Stimulated activated naive B cell treated with anti-CD40 and anti-IgM and Interleukin-4, amounts not matched to agents 10 μg/mL and 1 μg/mL and 100 μg/mL, for 72 hours (primary cell): ENCODE data around the gene CATSPER1.

ENCODE experiments used
- ATAC-seq, 2 donors: fragments of 150-1000 bp; cut with Tn5 transposase; replicated peaks; 2 replicates each; pipeline ENCODE4 v1.10.0; 2021; ENCODE audit warnings: moderate library complexity in 1 of 2
- DNase-seq: peaks from one replicate; pipeline ENCODE4 v3.0.0; 2021
- H3K27ac Mint-ChIP-seq: one replicate; pipeline ENCODE4 v1.8.0; 2022; ENCODE audit warnings: mild to moderate bottlenecking, mixed read lengths
- H3K27me3 Mint-ChIP-seq, 2 donors: one replicate each; pipeline ENCODE4 v1.8.0; 2022; ENCODE audit warnings: mixed read lengths in 2 of 2
- H3K36me3 Mint-ChIP-seq, 2 donors: one replicate each; pipeline ENCODE4 v1.8.0; 2022; ENCODE audit warnings: mixed read lengths in 2 of 2, mild to moderate bottlenecking in 1 of 2
- H3K4me1 Mint-ChIP-seq, 2 donors: one replicate each; pipeline ENCODE4 v1.8.0; 2022; ENCODE audit warnings: mixed read lengths in 2 of 2, mild to moderate bottlenecking in 1 of 2
- H3K4me3 Mint-ChIP-seq, 2 donors: one replicate each; pipeline ENCODE4 v1.8.0; 2022; ENCODE audit warnings: mild to moderate bottlenecking in 2 of 2, mixed read lengths in 2 of 2, moderate library complexity in 1 of 2
- H3K9me3 Mint-ChIP-seq, 2 donors: one replicate each; pipeline ENCODE4 v1.8.0; 2022; ENCODE audit warnings: mixed read lengths in 2 of 2, mild to moderate bottlenecking in 1 of 2

CATSPER1 gene

DNA sequence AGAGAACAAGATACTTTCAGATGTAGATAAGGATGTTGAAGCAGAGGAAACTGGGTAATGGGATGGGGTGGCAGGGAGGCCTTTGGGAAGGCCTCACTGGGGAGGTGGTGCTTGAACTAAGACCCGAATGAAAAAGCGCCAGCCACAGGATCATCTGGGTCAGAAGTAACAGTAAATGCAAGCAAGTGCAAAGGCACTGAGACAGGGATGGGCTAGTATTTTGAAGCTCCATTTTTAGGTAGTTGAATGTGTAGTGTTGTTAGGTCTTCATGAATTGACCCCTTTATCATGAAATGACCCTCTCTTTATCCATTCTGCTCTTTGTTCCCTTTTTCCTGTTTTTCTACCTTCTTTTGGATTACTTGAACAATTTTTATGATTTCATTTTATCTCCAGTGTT lies 37.6 kb upstream of the CATSPER1 start:
- no peak overlapping the region for H3K4me3 Mint-ChIP-seq
- peak overlapping the region; percentile 42 for H3K27ac Mint-ChIP-seq
- H3K27me3 Mint-ChIP-seq = no peaks in the 10 kb centered on the region
- H3K4me1 Mint-ChIP-seq = peaks cover 41 to 76% of the 10 kb centered on the region in 2 donors
- peaks cover 76 to 88% of the 10 kb centered on the region in 2 donors for H3K36me3 Mint-ChIP-seq
- DNase-seq (no peak), ATAC-seq (no peak)
- H3K9me3 Mint-ChIP-seq = no peaks in the 10 kb centered on the region

DNA sequence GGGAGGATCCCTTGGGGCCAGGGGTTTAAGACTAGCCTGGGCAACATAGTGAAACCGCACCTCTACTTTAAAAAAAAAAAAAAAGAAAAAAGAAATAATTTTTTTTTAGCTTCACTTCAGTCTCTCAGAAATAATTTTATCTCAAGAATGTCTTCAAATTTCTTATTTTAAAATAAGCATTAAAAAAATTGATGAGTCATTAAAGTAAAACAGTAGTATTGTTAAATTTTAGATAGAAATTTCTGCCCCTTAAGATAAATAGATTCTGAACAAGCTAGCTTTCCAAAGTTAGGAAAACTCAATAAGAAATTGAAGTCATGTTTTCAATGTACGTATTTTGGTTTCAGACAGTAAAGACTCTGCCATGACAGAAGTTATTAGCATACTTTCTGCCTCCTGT lies 36.1 kb upstream of the CATSPER1 start:
- peaks cover 30 to 66% of the 10 kb centered on the region in 2 donors for H3K4me1 Mint-ChIP-seq
- no peak overlapping the region for H3K4me3 Mint-ChIP-seq
- H3K36me3 Mint-ChIP-seq = peaks cover 69 to 83% of the 10 kb centered on the region in 2 donors
- no peaks in the 10 kb centered on the region for H3K9me3 Mint-ChIP-seq
- DNase-seq (no peak), ATAC-seq (no peak)
- peak overlapping the region; percentile 39 for H3K27ac Mint-ChIP-seq
- H3K27me3 Mint-ChIP-seq = no peaks in the 10 kb centered on the region

DNA sequence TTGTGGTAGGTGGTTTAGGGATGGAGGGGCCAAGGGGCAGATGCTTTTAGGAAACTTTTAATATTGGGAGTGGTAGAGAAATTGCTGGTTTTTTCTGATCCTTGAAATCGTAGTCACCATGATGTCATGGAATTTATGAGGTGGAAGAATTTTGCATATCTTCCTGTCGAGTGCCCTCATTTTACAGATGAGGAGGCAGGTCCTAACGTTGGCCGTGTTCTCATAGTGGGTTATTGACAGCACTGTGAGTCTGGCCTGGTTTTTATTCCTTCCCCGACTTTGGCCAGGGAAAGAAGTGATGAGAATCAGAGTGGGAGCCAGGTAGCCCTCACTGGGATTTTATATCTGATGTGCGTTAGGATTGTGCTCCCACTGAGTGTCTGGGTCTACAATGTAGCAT lies 35.0 kb upstream of the CATSPER1 start:
- ATAC-seq = no peak
- peaks cover 19 to 54% of the 10 kb centered on the region in 2 donors for H3K4me1 Mint-ChIP-seq
- no peak for DNase-seq
- peak overlapping the region in 1 of 2 donors; percentile 19 for H3K4me3 Mint-ChIP-seq
- peak overlapping the region; percentile 91 for H3K27ac Mint-ChIP-seq
- peaks cover 69 to 80% of the 10 kb centered on the region in 2 donors for H3K36me3 Mint-ChIP-seq
- H3K9me3 Mint-ChIP-seq = no peaks in the 10 kb centered on the region
- no peaks in the 10 kb centered on the region for H3K27me3 Mint-ChIP-seq

DNA sequence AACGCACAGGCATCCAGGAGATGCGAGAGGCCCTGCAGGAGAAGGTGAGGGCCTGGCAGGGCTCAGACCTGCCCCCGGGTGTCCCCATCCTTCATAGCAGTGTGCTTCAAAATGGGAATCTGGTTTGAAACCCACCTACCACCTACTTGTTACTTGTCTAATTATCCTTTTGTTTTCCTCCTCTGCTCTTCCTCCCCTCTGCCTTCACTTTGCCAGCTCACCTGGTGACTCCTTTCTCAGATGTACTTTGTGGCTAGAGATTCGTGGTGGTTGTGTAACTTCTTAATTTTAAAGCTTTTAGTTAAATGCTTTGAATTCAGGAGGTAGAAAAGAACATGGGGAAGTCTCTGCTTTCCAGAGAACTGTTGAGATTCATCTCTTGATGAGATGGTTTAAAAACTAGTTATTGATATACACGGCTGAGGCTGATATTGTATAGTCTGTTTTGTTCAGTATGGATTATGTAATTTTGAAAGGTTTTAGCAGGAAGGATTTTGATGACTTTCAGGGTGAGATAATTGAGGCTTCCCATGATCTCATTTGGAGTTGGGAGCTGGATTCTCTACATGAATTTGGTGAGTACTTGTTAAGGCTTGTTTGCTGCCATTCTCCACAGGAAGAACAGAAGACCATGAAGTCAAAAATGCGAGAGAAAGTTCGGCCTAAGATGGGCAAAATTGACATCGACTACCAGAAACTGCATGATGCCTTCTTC lies 33.8 kb upstream of the CATSPER1 start:
- DNase-seq (no peak), ATAC-seq (no peak)
- Mint-ChIP-seq H3K27ac (peak overlapping the region; percentile 27), H3K36me3 (peaks cover 69 to 82% of the 10 kb centered on the region in 2 donors), H3K9me3 (no peaks in the 10 kb centered on the region), H3K27me3 (no peaks in the 10 kb centered on the region), H3K4me1 (peaks cover 19 to 51% of the 10 kb centered on the region in 2 donors), H3K4me3 (no peak overlapping the region)

DNA sequence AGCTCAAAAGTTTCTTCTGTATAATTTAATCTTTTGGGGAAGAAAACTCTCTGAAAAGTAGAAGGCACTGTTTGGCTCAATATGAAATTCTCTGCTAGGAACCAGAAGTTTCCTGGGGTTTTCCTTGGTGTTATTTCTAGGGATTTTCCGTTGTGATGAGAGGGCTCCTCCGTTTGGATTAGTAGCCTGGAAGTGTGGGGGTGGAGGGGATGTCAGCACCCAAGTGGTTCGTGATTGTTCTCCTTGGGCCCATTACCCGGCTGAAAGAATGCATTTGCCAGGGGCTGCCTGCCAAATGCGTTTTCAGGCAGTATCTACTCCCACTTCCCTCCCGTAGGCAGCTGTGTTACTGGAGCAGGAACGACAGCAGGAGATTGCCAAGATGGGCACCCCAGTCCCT lies 30.2 kb upstream of the CATSPER1 start:
- Mint-ChIP-seq H3K4me3 (no peak overlapping the region), H3K4me1 (peaks cover 28 to 44% of the 10 kb centered on the region in 2 donors), H3K27me3 (no peaks in the 10 kb centered on the region), H3K27ac (no peak overlapping the region), H3K9me3 (no peaks in the 10 kb centered on the region), H3K36me3 (peaks cover 52 to 69% of the 10 kb centered on the region in 2 donors)
- DNase-seq (no peak), ATAC-seq (no peak)

DNA sequence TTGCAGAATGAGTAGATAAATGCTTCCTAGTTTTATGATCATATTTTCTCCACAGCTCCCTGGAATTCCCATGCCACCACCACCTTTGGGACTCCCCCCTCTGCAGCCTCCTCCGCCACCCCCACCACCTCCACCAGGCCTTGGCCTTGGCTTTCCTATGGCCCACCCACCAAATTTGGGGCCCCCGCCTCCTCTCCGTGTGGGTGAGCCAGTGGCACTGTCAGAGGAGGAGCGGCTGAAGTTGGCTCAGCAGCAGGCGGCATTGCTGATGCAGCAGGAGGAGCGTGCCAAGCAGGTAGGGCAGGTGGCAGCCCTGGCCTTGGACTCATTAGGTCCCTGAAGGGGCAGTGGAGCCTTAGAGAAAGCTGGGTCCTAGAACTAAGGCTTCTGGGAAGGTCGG lies 28.7 kb upstream of the CATSPER1 start:
- DNase-seq (no peak), ATAC-seq (no peak)
- no peak overlapping the region for H3K4me3 Mint-ChIP-seq
- peaks cover 39 to 55% of the 10 kb centered on the region in 2 donors for H3K36me3 Mint-ChIP-seq
- H3K9me3 Mint-ChIP-seq = no peaks in the 10 kb centered on the region
- H3K4me1 Mint-ChIP-seq = peaks cover 27 to 44% of the 10 kb centered on the region in 2 donors
- H3K27me3 Mint-ChIP-seq = no peaks in the 10 kb centered on the region
- no peak overlapping the region for H3K27ac Mint-ChIP-seq

DNA sequence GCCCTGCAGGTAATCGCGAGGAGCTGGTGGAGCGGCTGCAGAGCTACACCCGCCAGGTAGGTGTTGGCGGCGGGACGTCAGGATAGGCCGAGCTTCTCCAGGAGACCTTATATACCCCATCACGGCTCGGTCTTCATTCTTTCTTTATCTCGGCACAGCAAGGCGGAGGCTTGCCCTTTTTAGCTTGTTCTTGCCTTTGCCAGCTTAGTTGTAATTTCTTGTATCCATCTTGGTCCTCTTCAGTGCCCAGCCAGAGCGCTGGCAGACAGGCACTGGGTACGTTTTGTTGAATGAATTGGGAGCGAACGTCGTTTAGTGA lies 26.3 kb upstream of the CATSPER1 start:
- no peak for ATAC-seq
- DNase-seq = no peak
- H3K27ac Mint-ChIP-seq = peak overlapping the region; percentile 99
- peaks cover 10 to 20% of the 10 kb centered on the region in 2 donors for H3K27me3 Mint-ChIP-seq
- peak overlapping the region; percentile 96 to 99 for H3K4me3 Mint-ChIP-seq
- H3K9me3 Mint-ChIP-seq = no peaks in the 10 kb centered on the region
- H3K36me3 Mint-ChIP-seq = peaks cover 25 to 35% of the 10 kb centered on the region in 2 donors
- H3K4me1 Mint-ChIP-seq = peaks cover 23 to 34% of the 10 kb centered on the region in 2 donors

DNA sequence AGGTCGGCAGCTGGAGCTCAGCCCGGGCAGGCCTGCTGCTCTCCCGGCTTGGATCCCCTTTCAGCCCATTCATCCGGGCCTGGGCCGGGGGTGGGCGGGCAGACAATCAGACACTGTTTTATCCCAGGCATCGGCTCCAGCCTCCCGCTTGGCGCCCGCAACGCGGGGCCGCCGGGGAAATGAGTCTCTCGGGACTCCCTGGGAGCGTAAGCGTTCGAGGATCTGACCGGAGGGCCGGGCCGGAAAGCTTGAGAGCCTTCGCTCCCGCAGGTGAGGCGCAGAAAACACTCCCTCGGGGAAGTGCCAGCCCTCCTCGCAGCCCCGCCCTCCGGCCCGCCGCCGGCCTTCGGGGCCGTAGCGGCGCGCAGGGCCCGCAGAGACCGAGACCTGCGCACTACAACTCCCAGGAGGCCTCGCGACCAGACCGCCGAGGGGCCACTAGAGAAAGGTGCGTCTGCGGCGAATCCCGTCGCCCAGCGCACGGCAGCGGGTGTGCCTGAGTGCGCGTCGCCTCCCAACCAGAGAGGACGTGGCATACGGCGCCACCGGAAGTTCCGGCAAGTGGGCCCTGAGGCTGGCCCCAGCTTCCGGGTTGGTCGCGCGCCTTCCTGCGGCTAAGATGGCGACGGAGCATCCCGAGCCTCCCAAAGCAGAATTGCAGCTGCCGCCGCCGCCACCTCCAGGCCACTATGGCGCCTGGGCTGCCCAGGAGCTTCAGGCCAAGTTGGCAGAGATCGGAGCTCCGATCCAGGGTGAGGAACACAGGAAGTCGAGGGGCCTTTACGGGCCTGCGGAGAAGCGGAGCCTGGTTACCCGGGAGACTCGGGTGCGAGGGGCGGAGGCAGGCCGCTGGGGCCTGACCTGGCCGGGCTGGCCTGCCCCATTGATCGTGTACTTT lies 25.7 kb upstream of the CATSPER1 start, which contains the start of gene SF3B2:
Gene SF3B2, plus strand, starts transcription at position 599 of the 898 bp plus-strand sequence. Its CDS starts 21 bp downstream, at position 620.
- DNase-seq (peak; percentile 97), ATAC-seq (peak; percentile 97 to 98)
- H3K9me3 Mint-ChIP-seq = no peaks in the 10 kb centered on the region
- peak within 1 kb of the TSS; percentile 99 for H3K27ac Mint-ChIP-seq
- peaks cover 23 to 34% of the 10 kb centered on the region in 2 donors for H3K4me1 Mint-ChIP-seq
- peaks cover 10 to 22% of the 10 kb centered on the region in 2 donors for H3K27me3 Mint-ChIP-seq
- peak within 1 kb of the TSS; percentile 96 to 99 for H3K4me3 Mint-ChIP-seq
- peaks cover 21 to 30% of the 10 kb centered on the region in 2 donors for H3K36me3 Mint-ChIP-seq

DNA sequence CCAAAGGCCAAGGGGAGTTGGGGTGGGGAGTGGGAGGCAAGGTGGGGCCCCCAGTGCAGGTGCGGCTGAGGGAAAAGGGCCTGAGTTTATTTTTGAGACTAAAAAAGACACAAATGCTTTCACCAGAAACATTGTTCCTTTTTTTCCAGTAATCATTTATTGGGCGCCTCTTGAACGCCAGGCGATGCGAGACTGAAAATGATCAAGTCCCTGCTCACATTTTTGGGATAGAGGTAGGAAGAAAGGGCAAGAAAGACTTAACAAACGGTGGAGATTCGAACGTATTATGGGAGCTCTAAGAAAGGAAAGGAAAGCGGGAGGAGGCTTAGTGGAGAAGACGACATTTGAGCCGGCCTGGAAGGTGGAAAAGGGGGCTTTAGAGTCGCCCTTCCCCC lies 25.1 kb upstream of the CATSPER1 start:
- Mint-ChIP-seq H3K4me3 (peak overlapping the region; percentile 96 to 99), H3K27me3 (peaks cover 13 to 26% of the 10 kb centered on the region in 2 donors), H3K36me3 (peaks cover 16 to 27% of the 10 kb centered on the region in 2 donors), H3K4me1 (peaks cover 23 to 34% of the 10 kb centered on the region in 2 donors), H3K9me3 (no peaks in the 10 kb centered on the region), H3K27ac (peak overlapping the region; percentile 85)
- DNase-seq (no peak), ATAC-seq (no peak)

DNA sequence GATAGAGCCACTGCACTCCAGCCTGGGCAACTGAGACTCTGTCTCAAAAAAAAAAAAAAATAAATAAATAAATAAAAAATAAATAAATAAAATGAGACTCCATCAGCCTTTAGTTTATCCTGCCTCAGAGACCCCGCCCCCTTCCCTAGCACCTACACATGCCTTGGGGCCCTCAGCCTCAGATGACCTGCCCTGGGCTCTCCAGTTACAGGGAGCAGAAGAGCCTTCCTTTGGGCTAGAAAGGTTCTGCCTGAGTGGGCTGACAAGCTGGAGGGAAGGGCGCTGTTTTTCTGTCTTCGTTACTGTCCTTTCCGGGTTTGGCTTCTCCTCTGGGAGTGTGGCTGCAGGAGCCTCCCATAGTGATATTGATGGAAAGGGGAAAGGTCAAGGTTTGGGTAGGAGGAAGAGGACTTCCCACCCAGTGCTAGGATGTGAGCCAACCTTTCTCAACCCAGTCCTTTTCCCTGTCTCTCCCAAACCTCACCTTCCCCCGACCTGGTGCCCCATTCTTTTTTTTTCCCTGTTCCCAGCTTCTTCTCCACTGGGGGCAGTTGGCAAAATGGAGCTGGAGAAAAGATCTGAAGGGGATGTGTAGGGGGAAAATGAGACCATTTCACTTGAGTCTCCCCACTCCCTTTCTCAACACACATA lies 24.4 kb upstream of the CATSPER1 start:
- H3K9me3 Mint-ChIP-seq = no peaks in the 10 kb centered on the region
- H3K27me3 Mint-ChIP-seq = peaks cover 13 to 26% of the 10 kb centered on the region in 2 donors
- peaks cover 11 to 22% of the 10 kb centered on the region in 2 donors for H3K36me3 Mint-ChIP-seq
- peak overlapping the region; percentile 85 for H3K27ac Mint-ChIP-seq
- DNase-seq (no peak), ATAC-seq (no peak)
- peak overlapping the region; percentile 96 to 99 for H3K4me3 Mint-ChIP-seq
- H3K4me1 Mint-ChIP-seq = peaks cover 24 to 35% of the 10 kb centered on the region in 2 donors

DNA sequence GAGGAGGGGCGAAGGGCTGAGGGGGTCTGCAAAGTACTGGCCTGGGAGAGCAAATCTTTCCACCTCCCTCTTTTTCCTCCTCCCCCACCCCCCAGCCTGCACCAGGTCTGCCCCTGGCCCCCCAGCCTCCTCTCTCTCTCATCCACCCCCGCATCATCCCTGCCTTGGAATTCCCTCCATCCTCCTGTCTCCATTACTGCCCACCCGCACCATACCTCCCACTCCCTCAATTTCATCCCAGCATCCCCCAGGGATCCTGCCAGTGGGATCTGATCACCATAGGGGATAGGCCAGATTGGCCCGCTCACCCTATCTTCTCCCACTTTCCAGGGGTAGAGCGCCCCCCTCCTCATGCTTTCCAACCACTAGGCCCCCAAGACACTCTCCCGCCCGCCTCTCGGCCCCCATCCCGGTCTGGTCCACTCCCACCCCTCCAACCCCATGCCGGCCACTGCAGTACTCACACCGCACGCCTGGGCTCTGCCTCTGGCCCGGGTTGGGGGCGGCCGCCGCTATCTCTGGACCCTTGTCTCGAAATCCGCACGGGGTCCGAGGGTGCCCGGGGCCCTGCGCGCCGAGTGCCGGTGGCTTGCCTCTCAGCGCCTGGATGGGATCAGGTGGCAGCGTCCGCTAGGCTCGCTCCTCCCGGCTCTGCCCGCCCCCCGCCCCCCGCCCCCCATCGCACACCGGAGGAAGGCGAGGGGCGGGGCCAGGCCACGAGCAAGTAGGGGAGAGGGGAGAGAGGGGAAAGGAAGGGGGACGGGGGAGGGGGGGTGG lies 22.5 kb upstream of the CATSPER1 start, which contains the start of gene GAL3ST3:
Gene GAL3ST3, minus strand, starts transcription at position 615 of the 777 bp plus-strand sequence. CDS start 3,746 bp downstream, outside the sequence.
- peaks cover 13 to 26% of the 10 kb centered on the region in 2 donors for H3K27me3 Mint-ChIP-seq
- peaks cover 30 to 41% of the 10 kb centered on the region in 2 donors for H3K4me1 Mint-ChIP-seq
- no peak within 1 kb of the TSS for H3K27ac Mint-ChIP-seq
- peak within 1 kb of the TSS; percentile 13 to 17 for H3K4me3 Mint-ChIP-seq
- H3K9me3 Mint-ChIP-seq = no peaks in the 10 kb centered on the region
- peaks cover 2 to 11% of the 10 kb centered on the region in 2 donors for H3K36me3 Mint-ChIP-seq
- DNase-seq (no peak), ATAC-seq (no peak)

DNA sequence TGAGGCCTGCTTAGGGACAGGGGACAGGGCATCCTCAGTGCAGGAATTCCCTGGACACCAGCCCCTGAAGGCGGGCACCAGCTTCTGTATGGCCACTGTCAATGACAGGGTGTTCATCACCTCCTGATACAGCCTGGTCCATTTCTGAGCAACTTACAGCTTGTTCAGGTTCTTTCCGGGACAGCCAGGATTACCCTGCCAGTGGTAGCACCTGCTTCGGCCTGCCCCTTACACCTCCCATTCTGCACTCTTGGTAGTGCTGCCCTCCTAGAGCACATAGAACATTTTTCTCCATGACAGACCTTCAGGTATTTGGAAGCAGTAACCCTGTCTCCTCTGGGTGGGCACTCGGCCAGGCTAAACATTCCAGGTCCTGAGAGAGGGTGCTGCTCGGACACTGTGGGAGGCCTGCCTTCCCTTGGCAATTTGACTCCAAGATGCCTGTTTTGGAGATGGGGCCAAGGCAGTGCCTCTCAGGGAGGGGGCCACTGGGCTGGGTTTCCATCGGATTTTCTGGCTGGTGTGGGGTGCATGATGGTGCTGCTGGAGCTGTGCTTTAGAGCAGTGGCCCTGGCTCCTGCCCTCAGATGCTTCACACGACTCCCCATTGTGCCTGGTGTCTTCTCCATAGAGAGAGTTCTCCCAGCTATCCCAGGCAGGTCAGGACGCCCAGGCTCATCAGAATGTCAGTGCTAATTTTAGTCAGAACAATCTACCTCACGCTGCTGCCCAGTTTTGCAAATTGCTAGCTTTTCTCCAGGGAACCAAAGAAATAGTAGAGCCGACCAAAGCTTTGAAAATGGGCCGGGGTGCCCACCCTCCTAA lies 21.5 kb upstream of the CATSPER1 start:
- H3K36me3 Mint-ChIP-seq = peaks cover 2 to 6% of the 10 kb centered on the region in 2 donors
- DNase-seq (no peak), ATAC-seq (no peak)
- no peak overlapping the region for H3K27ac Mint-ChIP-seq
- no peaks in the 10 kb centered on the region for H3K9me3 Mint-ChIP-seq
- H3K27me3 Mint-ChIP-seq = peaks cover 13 to 26% of the 10 kb centered on the region in 2 donors
- peaks cover 26 to 35% of the 10 kb centered on the region in 2 donors for H3K4me1 Mint-ChIP-seq
- H3K4me3 Mint-ChIP-seq = no peak overlapping the region

DNA sequence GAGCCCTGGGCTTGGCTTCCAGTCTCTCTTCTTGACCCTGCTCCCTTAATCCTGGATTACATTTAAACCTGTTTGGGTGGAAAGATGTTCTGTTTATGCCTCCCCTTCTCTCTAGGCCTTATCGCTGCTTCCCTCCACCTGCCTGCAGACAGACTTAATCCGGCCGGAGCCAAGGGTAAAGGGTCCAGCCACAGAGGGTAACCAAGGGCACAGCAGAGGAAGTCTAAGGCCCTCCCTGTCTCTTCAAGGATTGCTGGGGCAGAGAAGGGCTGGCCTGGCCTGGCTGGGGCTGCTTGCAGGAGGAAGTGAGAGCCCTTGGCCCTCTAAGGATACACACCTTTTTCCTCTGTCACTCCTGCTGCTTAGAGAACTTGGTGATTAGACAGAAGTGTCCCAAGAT lies 20.6 kb upstream of the CATSPER1 start:
- no peaks in the 10 kb centered on the region for H3K9me3 Mint-ChIP-seq
- peaks cover 13 to 26% of the 10 kb centered on the region in 2 donors for H3K27me3 Mint-ChIP-seq
- ATAC-seq (no peak), DNase-seq (no peak)
- no peak overlapping the region for H3K4me3 Mint-ChIP-seq
- H3K36me3 Mint-ChIP-seq = no peaks in the 10 kb centered on the region
- H3K4me1 Mint-ChIP-seq = peaks cover 23 to 33% of the 10 kb centered on the region in 2 donors
- no peak overlapping the region for H3K27ac Mint-ChIP-seq
